Measurements from ENCODE around the gene SEMA7A.

Gene SEMA7A

GRCh38 chr15:74423431-74424257, 10.1 kb downstream of the SEMA7A start:
- in situ Hi-C loops (cut with HindIII; ENCODE audit: low pct_unique_long_range_greater_than_20kb, low sequenced_read_pairs) = no loop called here
- no peak for DNase-seq (ENCODE audit: low read depth in 1 of 2, low spot score in 1 of 2)
- no peak for TF ChIP-seq JUND (IDR thresholded peaks at IDR 0.05; ENCODE audit: low read depth)

DNA sequence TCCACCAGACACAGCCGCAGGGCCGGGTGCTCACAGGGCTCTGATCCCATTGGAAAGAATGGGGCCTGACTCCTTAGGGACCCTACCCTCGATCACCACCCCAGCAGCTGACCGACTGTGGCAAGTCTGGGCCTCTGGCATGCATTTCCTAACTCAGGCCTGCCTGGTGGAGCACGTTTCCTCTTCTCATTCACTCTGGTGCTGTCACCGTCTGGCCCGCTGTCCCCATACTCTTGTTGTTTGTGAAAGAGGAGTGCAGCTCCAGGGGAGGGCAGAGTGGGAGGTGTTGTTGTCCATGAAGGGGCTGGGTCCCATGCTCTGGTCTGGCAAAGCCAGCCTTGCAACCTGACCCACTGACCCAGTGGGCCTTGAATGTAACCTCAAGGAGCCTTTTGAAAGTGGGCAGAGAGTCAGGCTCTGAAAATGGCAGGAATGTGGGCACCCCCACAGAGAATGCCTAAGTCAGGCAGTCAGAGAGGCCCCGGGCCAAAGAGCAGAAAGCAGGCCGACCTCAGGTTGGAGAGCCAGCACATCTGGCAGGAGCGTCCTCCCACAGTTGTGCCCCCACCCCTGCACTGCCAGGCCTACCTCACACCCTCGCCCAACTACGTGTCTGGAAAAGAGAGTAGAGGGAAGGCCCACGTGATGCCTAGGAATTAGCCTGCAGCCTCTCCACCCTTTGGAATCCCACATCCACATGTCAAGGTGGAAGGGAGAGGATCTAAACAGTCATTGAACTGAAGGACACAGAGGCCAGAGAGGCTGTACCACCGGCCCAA, 10.9 kb downstream of the SEMA7A start:
- in situ Hi-C loops (cut with HindIII; ENCODE audit: low pct_unique_long_range_greater_than_20kb, low sequenced_read_pairs) = no loop called here
- peak in 1 of 2 experiments; percentile 45 for DNase-seq (ENCODE audit: low read depth in 1 of 2, low spot score in 1 of 2)
- no peak for TF ChIP-seq JUND (IDR thresholded peaks at IDR 0.05; ENCODE audit: low read depth)

- in situ Hi-C loops (cut with HindIII; ENCODE audit: low pct_unique_long_range_greater_than_20kb, low sequenced_read_pairs) = no loop called here
- no peak for DNase-seq (ENCODE audit: low read depth in 1 of 2, low spot score in 1 of 2)
- TF ChIP-seq JUND (IDR thresholded peaks at IDR 0.05; ENCODE audit: low read depth) = no peak
Observed at GRCh38 chr15:74422265-74422651, 11.5 kb downstream of the SEMA7A start.

DNA sequence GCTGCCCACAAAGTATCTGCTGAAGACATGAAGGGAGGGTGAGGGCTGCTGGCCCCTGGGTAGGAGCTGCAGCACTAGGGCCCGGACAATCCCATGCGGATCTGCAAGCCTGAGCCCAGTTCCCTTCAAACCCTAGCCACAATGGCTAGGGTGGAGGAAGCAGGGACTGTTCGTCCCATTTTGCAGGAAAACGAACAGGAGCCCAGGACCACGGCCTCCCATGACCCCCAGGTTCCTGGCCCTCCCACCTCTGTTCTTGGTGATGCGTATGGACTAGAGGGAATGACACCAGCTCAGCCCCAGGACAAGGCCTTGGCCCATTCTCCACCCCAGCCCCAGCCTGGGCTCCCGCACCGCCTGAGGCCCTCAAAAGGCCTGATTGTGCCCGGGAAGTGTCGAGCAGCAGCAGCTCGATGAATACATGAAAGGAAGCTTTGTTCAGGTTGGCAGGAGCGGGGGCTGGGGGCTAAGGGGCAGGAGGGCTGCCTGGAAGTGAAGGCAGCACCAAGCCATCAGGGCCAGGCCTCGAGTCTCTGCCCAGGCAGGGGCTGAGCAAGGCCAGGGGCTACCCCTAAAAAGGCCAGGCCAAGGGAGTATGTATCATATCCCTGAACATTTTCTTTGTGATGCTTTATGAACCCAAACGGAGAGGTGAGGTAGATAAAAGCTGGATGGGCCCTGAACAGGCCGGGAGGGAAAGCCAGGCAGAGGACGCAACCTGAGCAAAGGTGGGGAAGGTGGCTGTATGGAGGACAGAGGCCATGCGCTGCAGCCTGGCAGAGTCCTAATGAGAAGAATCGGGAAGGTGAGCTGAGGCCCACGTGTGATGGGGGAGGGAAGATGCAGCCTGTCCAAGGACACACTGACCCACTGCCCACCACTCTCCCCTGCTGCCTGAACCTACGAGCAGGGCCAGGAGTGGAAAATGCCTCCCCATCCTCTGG, 12.2 kb downstream of the SEMA7A start:
- no peak for DNase-seq (ENCODE audit: low read depth in 1 of 2, low spot score in 1 of 2)
- TF ChIP-seq JUND (IDR thresholded peaks at IDR 0.05; ENCODE audit: low read depth) = no peak
- in situ Hi-C loops (cut with HindIII; ENCODE audit: low pct_unique_long_range_greater_than_20kb, low sequenced_read_pairs) = no loop called here

- in situ Hi-C loops (cut with HindIII; ENCODE audit: low pct_unique_long_range_greater_than_20kb, low sequenced_read_pairs) = no loop called here
- TF ChIP-seq JUND (IDR thresholded peaks at IDR 0.05; ENCODE audit: low read depth) = no peak
- DNase-seq (ENCODE audit: low read depth in 1 of 2, low spot score in 1 of 2) = peak in 1 of 2 experiments; percentile 60
Observed at GRCh38 chr15:74420193-74420905, 13.4 kb downstream of the SEMA7A start.

DNA sequence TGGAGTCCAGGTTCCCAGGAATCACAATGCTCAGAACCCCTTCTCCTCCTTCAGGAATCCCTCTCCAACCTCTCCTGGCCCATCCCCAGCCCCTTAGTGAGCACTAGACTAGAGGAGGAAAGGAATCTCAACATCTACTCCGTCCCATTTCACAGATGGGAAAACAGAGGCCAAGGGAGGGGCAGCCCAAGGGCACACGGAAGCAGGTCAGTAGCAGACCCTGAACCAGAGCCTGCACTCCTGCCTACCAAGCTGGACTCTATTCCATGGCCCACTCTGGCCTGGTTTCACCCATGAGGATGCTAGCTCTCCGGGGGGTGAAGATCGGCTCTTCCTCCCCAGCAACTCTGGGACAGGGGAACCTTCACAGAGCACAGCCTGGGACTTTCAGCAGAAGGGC, 14.3 kb downstream of the SEMA7A start:
- no peak for TF ChIP-seq JUND (IDR thresholded peaks at IDR 0.05; ENCODE audit: low read depth)
- DNase-seq (ENCODE audit: low read depth in 1 of 2, low spot score in 1 of 2) = no peak
- in situ Hi-C loops (cut with HindIII; ENCODE audit: low pct_unique_long_range_greater_than_20kb, low sequenced_read_pairs) = no loop called here

DNA sequence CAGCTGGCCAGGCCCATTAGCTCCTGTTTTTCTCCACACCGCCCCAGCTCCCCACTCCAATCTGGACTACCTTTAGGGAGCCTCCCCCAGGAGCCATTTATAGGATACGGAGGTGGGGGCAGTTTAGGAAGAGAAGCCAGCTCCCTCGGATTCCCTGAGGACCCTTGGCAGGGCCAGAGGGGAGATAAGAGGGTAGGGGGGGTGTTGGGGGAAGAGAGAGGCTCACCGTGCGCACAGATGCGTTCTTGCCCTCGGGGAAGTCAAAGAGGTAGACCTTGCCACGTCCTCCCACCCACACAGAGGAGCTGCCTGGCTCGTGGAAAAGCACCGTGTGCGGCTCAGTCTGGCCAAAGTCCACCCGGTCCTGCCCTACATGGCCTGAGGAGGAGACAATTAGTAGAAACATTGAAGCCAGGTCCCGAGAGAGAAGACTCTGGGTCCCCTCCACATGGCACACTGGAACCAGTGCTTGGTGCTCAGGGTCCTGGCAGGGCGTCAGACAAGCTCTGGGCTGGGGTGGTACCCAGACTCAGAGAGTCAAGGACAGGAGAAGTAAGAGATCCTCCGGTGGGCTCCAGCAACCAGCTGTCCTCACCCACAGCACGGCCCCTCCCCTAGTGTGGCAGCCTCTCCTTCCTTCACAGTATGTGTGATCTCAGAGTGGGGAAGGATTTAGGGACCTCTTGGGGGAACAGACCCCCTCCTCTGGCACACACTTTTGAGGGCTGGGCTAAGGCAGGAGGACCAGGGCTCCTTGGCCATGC, 15.0 kb downstream of the SEMA7A start:
- DNase-seq (ENCODE audit: low read depth in 1 of 2, low spot score in 1 of 2) = no peak
- no peak for TF ChIP-seq JUND (IDR thresholded peaks at IDR 0.05; ENCODE audit: low read depth)
- in situ Hi-C loops (cut with HindIII; ENCODE audit: low pct_unique_long_range_greater_than_20kb, low sequenced_read_pairs) = no loop called here

GRCh38 chr15:74417670-74418069, 16.1 kb downstream of the SEMA7A start:
- DNase-seq (ENCODE audit: low read depth in 1 of 2, low spot score in 1 of 2) = no peak
- TF ChIP-seq JUND (IDR thresholded peaks at IDR 0.05; ENCODE audit: low read depth) = no peak
- in situ Hi-C loops (cut with HindIII; ENCODE audit: low pct_unique_long_range_greater_than_20kb, low sequenced_read_pairs) = no loop called here

DNA sequence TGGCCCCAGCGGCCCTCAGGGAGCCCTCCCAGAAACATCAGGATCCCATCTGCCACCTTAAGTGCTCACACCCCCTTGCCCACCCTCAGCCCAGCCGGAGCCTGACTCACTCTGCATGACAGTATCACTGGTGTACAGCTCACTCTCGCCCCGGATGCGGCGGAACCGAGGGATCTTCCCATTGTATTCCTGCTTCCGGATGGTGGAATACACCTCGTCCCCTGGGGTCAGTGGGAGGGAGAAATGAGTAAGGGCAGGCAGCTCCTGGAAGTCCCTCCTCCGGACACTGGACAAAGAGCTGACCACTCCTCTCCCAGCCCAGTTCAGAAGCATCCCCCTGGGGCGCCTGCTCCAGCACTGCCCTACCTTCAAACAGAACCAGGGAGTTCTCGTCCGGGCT, 16.5 kb downstream of the SEMA7A start:
- in situ Hi-C loops (cut with HindIII; ENCODE audit: low pct_unique_long_range_greater_than_20kb, low sequenced_read_pairs) = no loop called here
- no peak for DNase-seq (ENCODE audit: low read depth in 1 of 2, low spot score in 1 of 2)
- TF ChIP-seq JUND (IDR thresholded peaks at IDR 0.05; ENCODE audit: low read depth) = no peak

- no peak for DNase-seq (ENCODE audit: low read depth in 1 of 2, low spot score in 1 of 2)
- no peak for TF ChIP-seq JUND (IDR thresholded peaks at IDR 0.05; ENCODE audit: low read depth)
- in situ Hi-C loops (cut with HindIII; ENCODE audit: low pct_unique_long_range_greater_than_20kb, low sequenced_read_pairs) = no loop called here
Observed at GRCh38 chr15:74415966-74416916, 17.5 kb downstream of the SEMA7A start.
